Measurements from ENCODE around the gene NRN1L. TPM values are rescaled to one million over a fixed set of nuclear protein-coding genes. Genes with fewer than 3 reads are reported as not detected.
A peak's percentile ranks its signal among the peaks of the same experiment; 100 is the strongest.

The NRN1L gene
- total RNA-seq, 1 donor from 2014 or later: 0.56 TPM

GRCh38 chr16:67855789-67856188 lies 28.9 kb upstream of the NRN1L start:
- Mint-ChIP-seq H3K4me1 (ENCODE audit: unreplicated experiment) (peaks cover 20% of the 10 kb centered on the region), H3K27ac (ENCODE audit: unreplicated experiment) (no peak overlapping the region), H3K36me3 (ENCODE audit: low read depth, unreplicated experiment) (peaks cover 2% of the 10 kb centered on the region), H3K4me3 (ENCODE audit: unreplicated experiment) (no peak overlapping the region), H3K27me3 (ENCODE audit: unreplicated experiment) (peaks cover 3% of the 10 kb centered on the region), H3K9me3 (ENCODE audit: unreplicated experiment) (no peaks in the 10 kb centered on the region)
- no peak for TF ChIP-seq CTCF (IDR thresholded peaks at IDR 0.05; ENCODE audit: unreplicated experiment)
- DNase-seq (ENCODE audit: low spot score): no peak

- Mint-ChIP-seq H3K36me3 (ENCODE audit: low read depth, unreplicated experiment) (peaks cover 8% of the 10 kb centered on the region), H3K27ac (ENCODE audit: unreplicated experiment) (no peak overlapping the region), H3K4me3 (ENCODE audit: unreplicated experiment) (no peak overlapping the region), H3K27me3 (ENCODE audit: unreplicated experiment) (peaks cover 3% of the 10 kb centered on the region), H3K4me1 (ENCODE audit: unreplicated experiment) (peaks cover 22% of the 10 kb centered on the region), H3K9me3 (ENCODE audit: unreplicated experiment) (no peaks in the 10 kb centered on the region)
- TF ChIP-seq CTCF (IDR thresholded peaks at IDR 0.05; ENCODE audit: unreplicated experiment): no peak
- no peak for DNase-seq (ENCODE audit: low spot score)
Observed at GRCh38 chr16:67856927-67857546, 27.6 kb upstream of the NRN1L start.

- H3K36me3 Mint-ChIP-seq (ENCODE audit: low read depth, unreplicated experiment): peaks cover 8% of the 10 kb centered on the region
- H3K4me1 Mint-ChIP-seq (ENCODE audit: unreplicated experiment): peaks cover 22% of the 10 kb centered on the region
- H3K27me3 Mint-ChIP-seq (ENCODE audit: unreplicated experiment): peaks cover 7% of the 10 kb centered on the region
- H3K4me3 Mint-ChIP-seq (ENCODE audit: unreplicated experiment): no peak overlapping the region
- no peak for TF ChIP-seq CTCF (IDR thresholded peaks at IDR 0.05; ENCODE audit: unreplicated experiment)
- H3K27ac Mint-ChIP-seq (ENCODE audit: unreplicated experiment): peak overlapping the region; percentile 84
- no peaks in the 10 kb centered on the region for H3K9me3 Mint-ChIP-seq (ENCODE audit: unreplicated experiment)
- no peak for DNase-seq (ENCODE audit: low spot score)
Observed at GRCh38 chr16:67857547-67858233, 27.0 kb upstream of the NRN1L start.

- no peak for TF ChIP-seq CTCF (IDR thresholded peaks at IDR 0.05; ENCODE audit: unreplicated experiment)
- Mint-ChIP-seq H3K9me3 (ENCODE audit: unreplicated experiment) (no peaks in the 10 kb centered on the region), H3K27ac (ENCODE audit: unreplicated experiment) (peak overlapping the region; percentile 84), H3K36me3 (ENCODE audit: low read depth, unreplicated experiment) (peaks cover 8% of the 10 kb centered on the region), H3K27me3 (ENCODE audit: unreplicated experiment) (peaks cover 7% of the 10 kb centered on the region), H3K4me1 (ENCODE audit: unreplicated experiment) (peaks cover 22% of the 10 kb centered on the region), H3K4me3 (ENCODE audit: unreplicated experiment) (no peak overlapping the region)
- no peak for DNase-seq (ENCODE audit: low spot score)
Observed at GRCh38 chr16:67858500-67858899, 26.2 kb upstream of the NRN1L start.

Measured in endothelial cell (in vitro differentiated cells).